ENCODE measurements around the gene TMBIM1.
"Not testable (repeated sequence)": the region's sequence is repeated elsewhere in the genome, so short reads cannot be mapped to it uniquely, and the experiment has no call there.

TMBIM1 gene

DNA sequence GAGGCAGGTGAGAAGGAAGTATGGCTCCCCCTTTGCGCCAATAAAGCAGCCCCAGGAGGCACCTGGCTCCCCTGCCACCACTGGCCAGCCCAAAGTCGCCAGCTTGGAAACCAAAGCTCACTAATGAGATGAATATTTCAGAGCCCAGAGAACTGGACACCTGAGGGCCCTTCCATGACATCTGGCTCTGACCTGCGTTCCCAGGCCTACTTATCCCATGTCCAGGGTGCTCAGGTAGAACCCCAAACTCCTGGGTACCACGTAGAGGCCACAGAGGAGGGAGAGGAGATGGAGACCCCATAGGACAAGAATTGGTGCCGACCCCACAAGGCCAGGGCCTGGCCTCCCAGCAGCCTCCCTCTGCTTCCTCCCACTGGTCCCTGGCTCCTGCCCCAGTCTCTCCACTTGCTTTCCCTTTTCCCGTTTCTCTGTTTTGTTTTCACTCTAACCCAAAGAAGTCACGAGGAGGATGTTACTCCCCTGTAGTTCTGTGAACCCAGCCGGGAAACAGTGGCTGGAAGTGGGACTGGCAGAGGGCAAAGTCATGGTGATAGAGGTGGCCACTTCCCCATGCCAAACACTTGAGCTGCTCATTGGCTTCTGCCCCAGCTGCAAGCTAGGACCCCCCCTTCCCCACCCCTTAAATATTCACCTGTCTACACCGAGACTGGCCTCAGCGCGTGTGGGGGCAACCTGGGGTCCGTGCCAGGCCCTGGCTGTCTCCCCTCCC is 820 bp downstream of the TMBIM1 start:
- DNase-seq (ENCODE audit: low spot score) = no peak

GRCh38 chr2:218290316-218291261 is 1.7 kb downstream of the TMBIM1 start:
- DNase-seq (ENCODE audit: low spot score) = peak; percentile 83

DNA sequence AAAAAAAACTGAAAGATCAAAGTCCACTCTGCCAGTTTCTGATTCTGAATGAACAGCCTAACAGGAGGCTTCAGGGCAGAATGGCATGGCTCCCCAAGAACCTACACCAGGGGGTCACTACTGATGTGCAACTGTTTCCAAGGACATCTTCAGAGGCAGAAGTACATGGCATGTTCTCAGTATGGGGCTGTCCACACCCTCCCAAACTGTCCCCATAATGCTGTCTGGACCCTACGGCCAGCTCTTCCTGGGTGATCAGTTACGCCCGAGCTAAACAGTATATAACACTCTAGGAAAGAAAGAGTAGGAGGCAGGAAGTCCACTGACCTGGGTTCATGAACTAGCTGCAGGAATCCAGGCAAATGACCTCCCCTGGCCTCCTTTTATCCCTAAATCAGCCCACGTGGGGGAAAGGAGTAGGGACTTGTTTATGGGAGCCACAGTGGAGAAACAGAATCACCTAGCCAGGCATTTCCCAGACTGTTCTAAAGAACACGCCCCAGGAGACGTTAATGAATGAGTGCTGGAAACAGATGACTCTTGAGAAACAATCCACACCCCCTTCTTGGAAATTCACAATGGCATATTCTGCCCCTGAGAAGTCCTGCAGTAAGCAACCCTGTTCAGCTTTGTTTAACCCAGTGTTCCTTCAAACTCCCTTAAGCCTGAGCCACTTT is 2.5 kb downstream of the TMBIM1 start:
- no peak for DNase-seq (ENCODE audit: low spot score)

GRCh38 chr2:218286570-218287459 is 5.5 kb downstream of the TMBIM1 start:
- peak; percentile 65 for DNase-seq (ENCODE audit: low spot score)

DNA sequence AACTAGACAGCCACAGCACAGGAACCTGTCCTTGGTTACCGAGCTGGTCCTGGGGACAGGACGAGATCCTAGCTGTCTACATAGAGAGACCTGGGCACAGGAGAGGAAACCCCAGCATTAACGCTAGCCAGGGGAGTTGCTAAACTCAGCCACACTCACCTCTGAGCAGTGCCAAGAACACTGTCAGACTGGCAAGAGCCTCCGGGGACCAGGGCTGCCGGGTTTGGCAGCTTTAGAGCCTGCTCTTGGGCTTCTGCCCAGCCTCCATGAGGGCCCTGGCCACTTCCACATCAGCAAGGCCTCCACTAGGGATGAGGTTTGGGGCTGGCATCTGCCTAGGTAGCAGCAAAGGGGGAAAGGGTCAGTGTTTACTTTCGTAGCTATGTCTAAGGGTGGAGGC is 6.7 kb downstream of the TMBIM1 start:
- DNase-seq (ENCODE audit: low spot score) = no peak

DNA sequence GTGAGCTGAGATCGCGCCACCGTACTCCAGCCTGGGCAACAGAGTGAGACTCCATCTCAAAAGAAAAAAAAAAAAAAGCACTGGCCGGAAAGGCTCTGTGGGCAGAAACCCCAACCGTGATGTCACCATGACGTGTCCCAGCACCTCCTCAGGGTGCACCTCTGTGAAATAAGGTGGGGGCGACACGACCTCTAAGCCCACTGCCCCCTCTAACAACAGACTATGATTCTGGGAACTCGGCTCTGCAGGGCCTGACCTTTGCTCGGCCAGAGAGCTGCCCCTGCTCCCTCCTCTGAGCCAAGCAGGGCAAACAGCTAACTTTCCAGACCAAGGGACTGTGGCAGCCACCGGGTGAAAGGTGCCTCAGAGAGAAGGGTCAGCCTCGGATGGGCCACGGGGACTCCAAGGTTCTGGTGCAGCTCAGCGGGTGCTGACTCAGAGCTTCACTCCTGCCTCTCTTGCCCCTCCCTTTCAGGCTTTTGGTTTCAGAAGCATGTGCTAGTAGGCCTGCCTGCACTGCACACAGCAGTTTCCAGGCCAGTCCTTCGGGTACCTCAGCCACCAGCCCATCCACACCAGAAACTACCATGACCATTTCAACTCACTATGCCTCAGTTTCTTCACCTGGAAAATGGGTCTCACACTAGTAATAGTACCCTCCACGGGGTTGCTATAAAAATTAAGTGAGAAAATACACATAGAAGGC is 8.0 kb downstream of the TMBIM1 start:
- DNase-seq (ENCODE audit: low spot score) = no peak

GRCh38 chr2:218282173-218282991 is 9.9 kb downstream of the TMBIM1 start:
- DNase-seq (ENCODE audit: low spot score) = no peak

GRCh38 chr2:218281449-218281848 is 10.9 kb downstream of the TMBIM1 start:
- DNase-seq (ENCODE audit: low spot score) = no peak

- no peak for DNase-seq (ENCODE audit: low spot score)
Observed at GRCh38 chr2:218280260-218280870, 11.9 kb downstream of the TMBIM1 start.

GRCh38 chr2:218278531-218279360 is 13.6 kb downstream of the TMBIM1 start:
- no peak for DNase-seq (ENCODE audit: low spot score)

DNA sequence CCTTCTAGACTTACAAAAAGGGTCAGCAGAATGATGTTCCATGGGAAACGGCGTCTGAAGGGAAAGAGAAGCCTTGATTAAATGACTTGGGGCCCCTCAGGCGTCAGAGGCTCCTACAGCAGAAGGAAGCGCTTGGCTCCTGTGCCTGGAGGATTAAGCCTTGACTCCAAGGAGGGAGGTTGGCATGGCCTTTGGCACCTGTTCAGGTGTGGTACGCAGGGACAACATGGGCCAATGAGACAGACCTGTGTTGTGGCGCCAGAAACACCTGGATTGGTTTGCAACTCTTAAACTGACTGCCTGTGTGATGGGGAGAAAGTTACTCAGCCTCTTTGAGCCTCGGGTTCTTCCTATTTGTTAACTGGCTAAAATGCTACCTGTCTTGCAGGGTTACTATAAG is 14.4 kb downstream of the TMBIM1 start:
- DNase-seq (ENCODE audit: low spot score) = no peak

GRCh38 chr2:218276986-218277755 is 15.1 kb downstream of the TMBIM1 start:
- no peak for DNase-seq (ENCODE audit: low spot score)

- DNase-seq (ENCODE audit: low spot score) = no peak
Observed at GRCh38 chr2:218275371-218276072, 16.8 kb downstream of the TMBIM1 start.

DNA sequence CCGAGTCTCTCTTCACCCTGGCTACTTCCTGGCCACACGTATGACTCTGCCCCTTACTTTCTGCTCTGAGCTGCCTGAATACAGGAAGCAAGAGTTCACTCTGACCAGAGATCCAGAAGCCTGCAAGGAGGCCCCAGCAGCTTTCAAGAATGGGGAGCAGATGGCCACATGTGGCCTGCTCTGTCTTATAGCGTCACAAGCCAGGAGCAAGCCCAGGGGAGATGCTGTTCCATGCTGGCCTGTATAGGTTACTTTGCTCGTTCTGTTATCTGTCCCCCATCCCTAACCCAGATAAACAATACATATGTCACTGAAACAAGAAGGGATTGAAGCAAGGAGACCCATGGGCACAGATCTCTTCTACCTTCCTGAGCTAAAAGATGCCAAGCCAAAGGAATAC is 17.7 kb downstream of the TMBIM1 start:
- no peak for DNase-seq (ENCODE audit: low spot score)

- DNase-seq (ENCODE audit: low spot score) = no peak
Observed at GRCh38 chr2:218273908-218274249, 18.4 kb downstream of the TMBIM1 start.

- DNase-seq (ENCODE audit: low spot score) = not testable (repeated sequence)
Observed at GRCh38 chr2:218273214-218273907, 18.9 kb downstream of the TMBIM1 start.

Data from NAMALWA (cell line).